Measurements from ENCODE around the gene C17orf67. TPM values are rescaled to one million over a fixed set of nuclear protein-coding genes. Genes with fewer than 3 reads are reported as not detected.

The C17orf67 gene
- total RNA-seq, 1 experiment from 2014 or later, result 2.9 TPM

- POLR2A ChIA-PET, result no interaction called here
- no peak for DNase-seq
- Mint-ChIP-seq H3K27ac (ENCODE audit: unreplicated experiment) (no peak overlapping the region), H3K4me3 (ENCODE audit: unreplicated experiment) (no peak overlapping the region), H3K27me3 (ENCODE audit: insufficient read depth, unreplicated experiment) (peaks cover 27% of the 10 kb centered on the region), H3K9me3 (ENCODE audit: unreplicated experiment) (no peaks in the 10 kb centered on the region), H3K4me1 (ENCODE audit: low read depth, unreplicated experiment) (no peaks in the 10 kb centered on the region), H3K36me3 (ENCODE audit: insufficient read depth, unreplicated experiment) (no peaks in the 10 kb centered on the region)
- H3K27me3 ChIP-seq (replicated peaks; ENCODE audit: control insufficient read depth, insufficient read depth, low read length), result no peaks in the 10 kb centered on the region
- H3K4me3 ChIP-seq (ENCODE audit: low read depth, low read length), result no peak overlapping the region
- H3K9me3 ChIP-seq, result no peaks in the 10 kb centered on the region
- no peaks in the 10 kb centered on the region for H3K4me1 ChIP-seq
- BruUV-seq (replicated peaks), result no TSS peak
- CTCF ChIA-PET, result no interaction called here
- intact Hi-C loops (cut with micrococcal nuclease; ENCODE audit: unreplicated experiment), result no loop called here
- H3K36me3 ChIP-seq (ENCODE audit: control insufficient read depth, insufficient read depth, low read length), result no peaks in the 10 kb centered on the region
- TF ChIP-seq, protein P1, sequence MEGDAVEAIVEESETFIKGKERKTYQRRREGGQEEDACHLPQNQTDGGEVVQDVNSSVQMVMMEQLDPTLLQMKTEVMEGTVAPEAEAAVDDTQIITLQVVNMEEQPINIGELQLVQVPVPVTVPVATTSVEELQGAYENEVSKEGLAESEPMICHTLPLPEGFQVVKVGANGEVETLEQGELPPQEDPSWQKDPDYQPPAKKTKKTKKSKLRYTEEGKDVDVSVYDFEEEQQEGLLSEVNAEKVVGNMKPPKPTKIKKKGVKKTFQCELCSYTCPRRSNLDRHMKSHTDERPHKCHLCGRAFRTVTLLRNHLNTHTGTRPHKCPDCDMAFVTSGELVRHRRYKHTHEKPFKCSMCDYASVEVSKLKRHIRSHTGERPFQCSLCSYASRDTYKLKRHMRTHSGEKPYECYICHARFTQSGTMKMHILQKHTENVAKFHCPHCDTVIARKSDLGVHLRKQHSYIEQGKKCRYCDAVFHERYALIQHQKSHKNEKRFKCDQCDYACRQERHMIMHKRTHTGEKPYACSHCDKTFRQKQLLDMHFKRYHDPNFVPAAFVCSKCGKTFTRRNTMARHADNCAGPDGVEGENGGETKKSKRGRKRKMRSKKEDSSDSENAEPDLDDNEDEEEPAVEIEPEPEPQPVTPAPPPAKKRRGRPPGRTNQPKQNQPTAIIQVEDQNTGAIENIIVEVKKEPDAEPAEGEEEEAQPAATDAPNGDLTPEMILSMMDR (IDR thresholded peaks at IDR 0.05; ENCODE audit: insufficient read depth in 1 of 2, low read depth in 1 of 2, low read length in 1 of 2, severe bottlenecking in 1 of 2, unreplicated experiment in 1 of 2), result no peak
Measured at GRCh38 chr17:56744721-56745120, 89.0 kb downstream of the C17orf67 start.

DNA sequence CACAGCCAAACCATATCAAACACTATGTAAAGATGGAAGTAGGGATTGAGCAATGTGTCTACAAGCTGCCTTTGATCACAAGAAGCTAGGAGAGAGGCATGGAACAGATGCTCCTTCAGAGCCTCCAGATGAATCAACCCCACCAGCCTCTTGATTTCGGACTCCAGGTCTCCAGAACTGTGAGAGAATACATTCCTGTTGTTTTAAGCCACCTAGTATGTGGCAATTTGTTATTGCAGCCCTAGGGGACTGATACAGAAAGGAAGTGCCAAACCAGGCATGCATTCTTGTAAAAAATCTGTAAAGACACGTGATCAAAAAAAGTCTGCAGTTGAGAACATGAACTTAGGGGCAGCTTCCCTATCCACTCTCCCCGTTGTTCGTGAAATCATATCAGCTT, 91.1 kb downstream of the C17orf67 start:
- Mint-ChIP-seq H3K9me3 (ENCODE audit: unreplicated experiment) (no peaks in the 10 kb centered on the region), H3K27me3 (ENCODE audit: insufficient read depth, unreplicated experiment) (peaks cover 23% of the 10 kb centered on the region), H3K36me3 (ENCODE audit: insufficient read depth, unreplicated experiment) (no peaks in the 10 kb centered on the region), H3K4me1 (ENCODE audit: low read depth, unreplicated experiment) (no peaks in the 10 kb centered on the region), H3K4me3 (ENCODE audit: unreplicated experiment) (no peak overlapping the region), H3K27ac (ENCODE audit: unreplicated experiment) (no peak overlapping the region)
- Histone ChIP-seq H3K27me3 (replicated peaks; ENCODE audit: control insufficient read depth, insufficient read depth, low read length) (no peaks in the 10 kb centered on the region), H3K9me3 (no peaks in the 10 kb centered on the region), H3K36me3 (ENCODE audit: control insufficient read depth, insufficient read depth, low read length) (no peaks in the 10 kb centered on the region), H3K4me3 (ENCODE audit: low read depth, low read length) (no peak overlapping the region), H3K4me1 (no peaks in the 10 kb centered on the region)
- intact Hi-C loops (cut with micrococcal nuclease; ENCODE audit: unreplicated experiment), result no loop called here
- no peak for DNase-seq
- ChIA-PET POLR2A (no interaction called here), CTCF (no interaction called here)
- TF ChIP-seq, protein P1 (IDR thresholded peaks at IDR 0.05; ENCODE audit: insufficient read depth in 1 of 2, low read depth in 1 of 2, low read length in 1 of 2, severe bottlenecking in 1 of 2, unreplicated experiment in 1 of 2), result no peak
- no TSS peak for BruUV-seq (replicated peaks)

Other genes with a start within 250 kb of the C17orf67 start
- 0.28 and 0.32 TPM in 2 replicates for gene NOG, start 240.2 kb downstream of the C17orf67 start, total RNA-seq (2022)
- 15.5 and 17.6 TPM in 2 replicates for gene DGKE, start 231 bp upstream of the C17orf67 start, total RNA-seq (2022)
- 85.6 and 89.4 TPM in 2 replicates for gene TRIM25, start 80.1 kb upstream of the C17orf67 start, total RNA-seq (2022)
- 26.9 and 27.0 TPM in 2 replicates for gene COIL, start 127.1 kb upstream of the C17orf67 start, total RNA-seq (2022)
- 40.5 and 44.3 TPM in 2 replicates for gene SCPEP1, start 144.2 kb upstream of the C17orf67 start, total RNA-seq (2022)